GM18505 (cell line): Measurements from ENCODE around the gene SOSTDC1.

Source experiments
- ATAC-seq: cut with Tn5 transposase; IDR thresholded peaks from one replicate; pipeline ENCODE4 v1.9.1; 2021; ENCODE audit not compliant: unreplicated experiment
- POLR2A ChIP-seq: IDR thresholded peaks from 4 replicates; pipeline ENCODE4 v1.6.1; 2011; ENCODE audit warnings: borderline replicate concordance; ENCODE audit not compliant: insufficient read depth, insufficient read length; ENCODE audit errors: extremely low read depth

The SOSTDC1 gene

DNA sequence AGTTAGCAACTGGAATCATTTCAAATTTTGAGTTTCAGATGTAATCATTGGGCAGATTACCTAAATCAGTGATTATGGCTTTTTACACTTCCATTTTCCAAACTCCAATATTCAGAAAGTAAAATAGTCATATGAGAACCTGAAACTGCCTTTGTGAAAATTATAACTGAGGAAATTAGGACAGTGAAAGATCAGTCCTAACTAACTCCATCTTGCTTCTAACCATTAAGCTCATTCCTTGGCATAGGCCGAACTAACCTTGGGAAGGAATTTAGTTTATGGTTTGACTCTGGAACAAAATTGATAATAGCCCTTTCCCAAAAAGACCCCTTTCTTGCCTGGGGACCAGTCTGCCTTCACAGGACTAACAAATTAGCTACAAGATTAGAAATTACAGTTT lies 46.4 kb downstream of the SOSTDC1 start:
- ATAC-seq = no peak
- TF ChIP-seq POLR2A = no peak

DNA sequence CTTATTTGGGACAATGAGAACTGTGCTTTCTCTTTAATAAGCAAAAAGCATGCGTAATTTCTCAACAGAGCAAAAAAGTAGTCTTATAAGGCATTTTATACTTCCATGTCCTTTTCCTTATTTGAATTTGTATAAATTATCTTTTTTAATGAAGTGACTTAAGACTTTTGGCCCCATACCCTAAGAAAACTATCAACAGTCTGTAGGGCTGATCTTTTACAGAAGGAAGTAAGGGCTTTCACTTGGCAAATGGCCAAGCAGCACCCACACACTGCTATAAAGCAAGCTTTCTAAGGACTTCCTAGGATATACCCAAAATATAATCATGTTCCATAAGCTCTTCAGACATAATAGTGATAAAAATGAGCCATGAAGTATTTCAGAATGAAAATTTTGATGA lies 47.6 kb downstream of the SOSTDC1 start:
- no peak for ATAC-seq
- no peak for TF ChIP-seq POLR2A

DNA sequence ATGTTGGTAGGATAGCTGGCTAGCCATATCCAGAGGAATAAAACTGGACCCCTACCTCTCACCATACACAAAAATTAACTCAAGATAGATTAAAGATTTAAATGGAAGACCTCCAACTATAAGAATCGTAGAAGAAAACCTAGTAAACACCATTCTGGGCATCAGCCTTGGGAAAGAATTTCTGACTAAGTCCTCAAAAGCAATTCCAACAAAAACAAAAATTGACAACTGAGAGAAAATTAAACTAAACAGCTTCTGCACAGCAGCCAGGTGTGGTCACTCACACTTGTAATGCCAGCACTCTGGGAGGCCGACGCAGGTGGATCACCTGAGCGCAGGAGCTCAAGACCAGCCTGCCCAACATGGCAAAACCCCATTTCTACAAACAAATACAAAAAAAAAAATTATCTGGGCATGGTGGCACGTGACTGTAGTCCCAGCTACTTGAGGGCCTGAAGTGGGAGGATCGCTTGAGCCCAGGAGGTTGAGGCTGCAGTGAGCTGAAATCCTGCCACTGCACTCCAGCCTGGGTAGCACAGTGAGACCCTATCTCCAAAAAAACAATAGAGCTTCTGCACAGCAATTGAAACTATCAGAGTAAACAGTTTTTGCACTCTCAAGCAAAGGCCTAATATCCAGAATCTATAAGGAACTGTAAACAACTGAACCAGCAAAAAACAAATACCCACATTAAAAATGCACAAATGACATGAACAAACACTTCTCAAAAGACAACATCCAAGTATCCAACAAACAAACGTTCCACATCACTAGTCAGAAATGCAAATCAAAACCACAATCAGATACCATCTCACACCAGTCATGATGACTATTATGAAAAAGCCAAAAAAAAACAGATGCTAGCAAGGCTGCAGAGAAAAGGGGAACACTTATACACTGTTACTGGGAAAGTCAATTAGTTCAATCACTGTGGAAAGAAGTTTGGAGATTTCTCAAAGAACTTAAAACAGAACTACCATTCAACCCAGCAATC lies 49.0 kb downstream of the SOSTDC1 start:
- TF ChIP-seq POLR2A = no peak
- ATAC-seq = no peak

- no peak for TF ChIP-seq POLR2A
- no peak for ATAC-seq
Observed at GRCh38 chr7:16412274-16413254, 53.0 kb downstream of the SOSTDC1 start.
